ENCODE results near the gene PDE1C. TPM values are rescaled to one million over a fixed set of nuclear protein-coding genes. Genes with fewer than 3 reads are reported as not detected.

PDE1C gene
- total RNA-seq, 6 experiments from 2014 or later: 0.19 to 1.9 (median 1.2) TPM

DNA sequence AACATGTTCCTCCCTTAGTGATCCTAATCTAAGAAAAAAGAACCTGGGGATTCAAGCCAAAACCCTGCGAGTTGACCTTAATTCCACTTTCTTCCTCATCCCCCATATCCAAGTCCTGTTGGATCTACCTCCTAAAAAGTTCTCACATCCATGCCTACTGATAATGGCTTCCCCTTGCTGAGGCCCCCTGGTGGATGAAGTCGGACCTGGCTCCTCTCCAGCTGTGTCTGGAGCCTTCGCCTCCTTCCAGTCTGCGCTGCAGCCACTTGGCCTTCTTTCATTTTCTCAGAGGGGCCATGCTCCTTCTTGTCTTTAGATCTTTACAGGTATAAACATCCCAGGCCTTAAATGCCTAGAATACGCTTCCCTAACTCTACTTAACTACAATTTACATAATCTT, 8.1 kb downstream of the PDE1C start:
- no peak for DNase-seq
- H3K9me3 Mint-ChIP-seq: peaks cover 9% of the 10 kb centered on the region; the same call in 1 of the 2 replicates
- no peak overlapping the region for H3K27ac Mint-ChIP-seq
- peak overlapping the region; percentile 29; the same call in 1 of the 2 replicates for H3K4me3 Mint-ChIP-seq
- H3K27me3 Mint-ChIP-seq (ENCODE audit: insufficient read depth): peaks cover 2% of the 10 kb centered on the region; the same call in 1 of the 2 replicates
- TF ChIP-seq, protein P1, sequence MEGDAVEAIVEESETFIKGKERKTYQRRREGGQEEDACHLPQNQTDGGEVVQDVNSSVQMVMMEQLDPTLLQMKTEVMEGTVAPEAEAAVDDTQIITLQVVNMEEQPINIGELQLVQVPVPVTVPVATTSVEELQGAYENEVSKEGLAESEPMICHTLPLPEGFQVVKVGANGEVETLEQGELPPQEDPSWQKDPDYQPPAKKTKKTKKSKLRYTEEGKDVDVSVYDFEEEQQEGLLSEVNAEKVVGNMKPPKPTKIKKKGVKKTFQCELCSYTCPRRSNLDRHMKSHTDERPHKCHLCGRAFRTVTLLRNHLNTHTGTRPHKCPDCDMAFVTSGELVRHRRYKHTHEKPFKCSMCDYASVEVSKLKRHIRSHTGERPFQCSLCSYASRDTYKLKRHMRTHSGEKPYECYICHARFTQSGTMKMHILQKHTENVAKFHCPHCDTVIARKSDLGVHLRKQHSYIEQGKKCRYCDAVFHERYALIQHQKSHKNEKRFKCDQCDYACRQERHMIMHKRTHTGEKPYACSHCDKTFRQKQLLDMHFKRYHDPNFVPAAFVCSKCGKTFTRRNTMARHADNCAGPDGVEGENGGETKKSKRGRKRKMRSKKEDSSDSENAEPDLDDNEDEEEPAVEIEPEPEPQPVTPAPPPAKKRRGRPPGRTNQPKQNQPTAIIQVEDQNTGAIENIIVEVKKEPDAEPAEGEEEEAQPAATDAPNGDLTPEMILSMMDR (IDR thresholded peaks at IDR 0.05): peak; percentile 63
- H3K4me1 Mint-ChIP-seq (ENCODE audit: low read depth): peaks cover 16% of the 10 kb centered on the region; the same call in 1 of the 2 replicates
- H3K36me3 Mint-ChIP-seq (ENCODE audit: low read depth): no peaks in the 10 kb centered on the region; the same call in 1 of the 2 replicates

DNA sequence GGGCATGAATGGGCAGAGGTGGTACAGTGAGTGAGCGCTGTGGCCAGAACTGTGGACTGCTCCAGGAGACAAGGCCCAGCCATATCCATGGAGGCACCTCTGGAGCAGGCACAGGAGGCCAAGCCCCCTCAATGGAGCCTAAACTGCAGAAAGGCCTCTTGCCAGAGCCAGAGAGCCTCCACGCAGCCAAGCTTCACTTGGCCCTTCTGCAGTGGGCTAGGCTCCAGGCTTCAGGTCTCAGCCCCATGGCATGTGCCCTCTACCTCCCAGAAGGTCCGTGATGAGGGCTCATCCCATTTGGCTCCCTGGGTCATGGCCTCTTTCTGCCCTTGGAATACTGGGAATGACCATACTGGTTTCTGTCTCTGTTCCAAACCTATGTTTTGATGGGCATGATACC, 8.9 kb downstream of the PDE1C start:
- H3K9me3 Mint-ChIP-seq: peaks cover 10% of the 10 kb centered on the region
- no peak overlapping the region for H3K4me3 Mint-ChIP-seq
- peaks cover 2% of the 10 kb centered on the region; the same call in 1 of the 2 replicates for H3K27me3 Mint-ChIP-seq (ENCODE audit: insufficient read depth)
- H3K4me1 Mint-ChIP-seq (ENCODE audit: low read depth): peaks cover 16% of the 10 kb centered on the region; the same call in 1 of the 2 replicates
- TF ChIP-seq, protein P1 (IDR thresholded peaks at IDR 0.05): no peak
- H3K36me3 Mint-ChIP-seq (ENCODE audit: low read depth): no peaks in the 10 kb centered on the region; the same call in 1 of the 2 replicates
- H3K27ac Mint-ChIP-seq: no peak overlapping the region
- no peak for DNase-seq

GRCh38 chr7:32059289-32060011, 10.8 kb downstream of the PDE1C start:
- TF ChIP-seq, protein P1 (IDR thresholded peaks at IDR 0.05): no peak
- peaks cover 2% of the 10 kb centered on the region; the same call in 1 of the 2 replicates for H3K27me3 Mint-ChIP-seq (ENCODE audit: insufficient read depth)
- DNase-seq: no peak
- H3K4me1 Mint-ChIP-seq (ENCODE audit: low read depth): peaks cover 16% of the 10 kb centered on the region; the same call in 1 of the 2 replicates
- H3K4me3 Mint-ChIP-seq: peak overlapping the region; percentile 27; the same call in 1 of the 2 replicates
- peaks cover 19% of the 10 kb centered on the region for H3K9me3 Mint-ChIP-seq
- no peak overlapping the region for H3K27ac Mint-ChIP-seq
- H3K36me3 Mint-ChIP-seq (ENCODE audit: low read depth): no peaks in the 10 kb centered on the region; the same call in 1 of the 2 replicates

- no peaks in the 10 kb centered on the region for H3K36me3 Mint-ChIP-seq (ENCODE audit: low read depth)
- H3K27ac Mint-ChIP-seq: no peak overlapping the region
- no peak for DNase-seq
- TF ChIP-seq, protein P1 (IDR thresholded peaks at IDR 0.05): no peak
- H3K9me3 Mint-ChIP-seq: peaks cover 20% of the 10 kb centered on the region
- H3K4me1 Mint-ChIP-seq (ENCODE audit: low read depth): peaks cover 16% of the 10 kb centered on the region; the same call in 1 of the 2 replicates
- no peaks in the 10 kb centered on the region for H3K27me3 Mint-ChIP-seq (ENCODE audit: insufficient read depth)
- no peak overlapping the region for H3K4me3 Mint-ChIP-seq
Observed at GRCh38 chr7:32058002-32058401, 12.2 kb downstream of the PDE1C start.

- TF ChIP-seq, protein P1 (IDR thresholded peaks at IDR 0.05): no peak
- H3K36me3 Mint-ChIP-seq (ENCODE audit: low read depth): no peaks in the 10 kb centered on the region
- no peak overlapping the region for H3K27ac Mint-ChIP-seq
- H3K4me3 Mint-ChIP-seq: no peak overlapping the region
- DNase-seq: no peak
- H3K9me3 Mint-ChIP-seq: peaks cover 20% of the 10 kb centered on the region
- H3K27me3 Mint-ChIP-seq (ENCODE audit: insufficient read depth): no peaks in the 10 kb centered on the region
- peaks cover 16% of the 10 kb centered on the region; the same call in 1 of the 2 replicates for H3K4me1 Mint-ChIP-seq (ENCODE audit: low read depth)
Observed at GRCh38 chr7:32056767-32057166, 13.4 kb downstream of the PDE1C start.
